ENCODE results near the gene ZNF324. TPM values are rescaled to one million over a fixed set of nuclear protein-coding genes. Genes with fewer than 3 reads are reported as not detected.
"Not testable (repeated sequence)": the region's sequence is repeated elsewhere in the genome, so short reads cannot be mapped to it uniquely, and the experiment has no call there.

The ZNF324 gene
- total RNA-seq, 1 experiment from 2014 or later = 6.5 TPM

- no peak for DNase-seq (ENCODE audit: unreplicated experiment)
- H3K9me3 Mint-ChIP-seq (ENCODE audit: unreplicated experiment) = no peaks in the 10 kb centered on the region
- BruUV-seq (replicated peaks) = no TSS peak
- no peak overlapping the region for H3K4me3 Mint-ChIP-seq (ENCODE audit: unreplicated experiment)
- TF ChIP-seq, protein P1, sequence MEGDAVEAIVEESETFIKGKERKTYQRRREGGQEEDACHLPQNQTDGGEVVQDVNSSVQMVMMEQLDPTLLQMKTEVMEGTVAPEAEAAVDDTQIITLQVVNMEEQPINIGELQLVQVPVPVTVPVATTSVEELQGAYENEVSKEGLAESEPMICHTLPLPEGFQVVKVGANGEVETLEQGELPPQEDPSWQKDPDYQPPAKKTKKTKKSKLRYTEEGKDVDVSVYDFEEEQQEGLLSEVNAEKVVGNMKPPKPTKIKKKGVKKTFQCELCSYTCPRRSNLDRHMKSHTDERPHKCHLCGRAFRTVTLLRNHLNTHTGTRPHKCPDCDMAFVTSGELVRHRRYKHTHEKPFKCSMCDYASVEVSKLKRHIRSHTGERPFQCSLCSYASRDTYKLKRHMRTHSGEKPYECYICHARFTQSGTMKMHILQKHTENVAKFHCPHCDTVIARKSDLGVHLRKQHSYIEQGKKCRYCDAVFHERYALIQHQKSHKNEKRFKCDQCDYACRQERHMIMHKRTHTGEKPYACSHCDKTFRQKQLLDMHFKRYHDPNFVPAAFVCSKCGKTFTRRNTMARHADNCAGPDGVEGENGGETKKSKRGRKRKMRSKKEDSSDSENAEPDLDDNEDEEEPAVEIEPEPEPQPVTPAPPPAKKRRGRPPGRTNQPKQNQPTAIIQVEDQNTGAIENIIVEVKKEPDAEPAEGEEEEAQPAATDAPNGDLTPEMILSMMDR (IDR thresholded peaks at IDR 0.05; ENCODE audit: unreplicated experiment) = no peak
- CTCF ChIA-PET = interaction anchor here (0.6 kb wide), 2 partner anchors 21 to 29 kb away, joined by 3 read pairs; no protein-coding TSS in a partner anchor
- POLR2A ChIA-PET = interaction anchor here (0.6 to 1.1 kb wide), 3 partner anchors 30 to 156 kb away, joined by 3 to 4 read pairs (median 3); partner anchors contain the start of gene ZBTB45
- H3K27ac Mint-ChIP-seq (ENCODE audit: low read depth, unreplicated experiment) = no peak overlapping the region
- no peaks in the 10 kb centered on the region for H3K27me3 Mint-ChIP-seq (ENCODE audit: insufficient read depth, unreplicated experiment)
- intact Hi-C loops (cut with micrococcal nuclease) = no loop called here
- H3K36me3 Mint-ChIP-seq (ENCODE audit: insufficient read depth, unreplicated experiment) = peaks cover 26% of the 10 kb centered on the region
- no peaks in the 10 kb centered on the region for H3K4me1 Mint-ChIP-seq (ENCODE audit: insufficient read depth, unreplicated experiment)
Observed at GRCh38 chr19:58483776-58484175, 16.9 kb downstream of the ZNF324 start.

- H3K27me3 Mint-ChIP-seq (ENCODE audit: insufficient read depth, unreplicated experiment); BruUV-seq (replicated peaks); H3K4me1 Mint-ChIP-seq (ENCODE audit: insufficient read depth, unreplicated experiment); intact Hi-C loops (cut with micrococcal nuclease); H3K9me3 Mint-ChIP-seq (ENCODE audit: unreplicated experiment); DNase-seq (ENCODE audit: unreplicated experiment); H3K4me3 Mint-ChIP-seq (ENCODE audit: unreplicated experiment); H3K27ac Mint-ChIP-seq (ENCODE audit: low read depth, unreplicated experiment): not testable (repeated sequence)
- POLR2A ChIA-PET = interaction anchor here (0.6 to 1.1 kb wide), 4 partner anchors 14 to 156 kb away, joined by 3 to 4 read pairs (median 3); partner anchors contain the start of gene ZBTB45
- peaks cover 20% of the 10 kb centered on the region for H3K36me3 Mint-ChIP-seq (ENCODE audit: insufficient read depth, unreplicated experiment)
- CTCF ChIA-PET = interaction anchor here (0.6 kb wide), 3 partner anchors 22 to 30 kb away, joined by 3 read pairs; no protein-coding TSS in a partner anchor
Observed at GRCh38 chr19:58484349-58484748, 17.5 kb downstream of the ZNF324 start.

DNA sequence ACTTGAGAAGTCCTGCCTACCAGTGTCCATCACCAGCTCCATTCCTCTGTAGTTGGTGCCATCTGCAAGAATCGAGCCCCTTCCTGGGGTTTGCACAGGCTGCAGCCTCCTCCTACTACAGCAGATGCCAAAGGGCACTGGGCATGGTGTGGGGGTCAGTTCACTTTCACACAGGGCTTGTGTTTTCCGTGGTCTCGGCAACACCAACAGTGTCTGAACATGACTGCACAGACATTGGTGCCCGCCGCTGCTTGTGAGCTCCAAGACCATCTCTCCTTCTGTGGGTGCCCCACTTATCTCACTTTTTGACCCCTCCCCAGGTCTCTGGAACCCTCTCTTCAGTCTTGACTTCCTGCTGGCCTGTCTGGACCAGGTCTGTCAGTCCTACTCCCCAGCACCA is 24.5 kb downstream of the ZNF324 start:
- BruUV-seq (replicated peaks) = no TSS peak
- Mint-ChIP-seq H3K4me3 (ENCODE audit: unreplicated experiment) (no peak overlapping the region), H3K4me1 (ENCODE audit: insufficient read depth, unreplicated experiment) (no peaks in the 10 kb centered on the region), H3K27ac (ENCODE audit: low read depth, unreplicated experiment) (no peak overlapping the region), H3K36me3 (ENCODE audit: insufficient read depth, unreplicated experiment) (peaks cover 9% of the 10 kb centered on the region), H3K27me3 (ENCODE audit: insufficient read depth, unreplicated experiment) (no peaks in the 10 kb centered on the region), H3K9me3 (ENCODE audit: unreplicated experiment) (no peaks in the 10 kb centered on the region)
- CTCF ChIA-PET = no interaction called here
- TF ChIP-seq, protein P1 (IDR thresholded peaks at IDR 0.05; ENCODE audit: unreplicated experiment) = no peak
- POLR2A ChIA-PET = no interaction called here
- intact Hi-C loops (cut with micrococcal nuclease) = no loop called here
- no peak for DNase-seq (ENCODE audit: unreplicated experiment)

DNA sequence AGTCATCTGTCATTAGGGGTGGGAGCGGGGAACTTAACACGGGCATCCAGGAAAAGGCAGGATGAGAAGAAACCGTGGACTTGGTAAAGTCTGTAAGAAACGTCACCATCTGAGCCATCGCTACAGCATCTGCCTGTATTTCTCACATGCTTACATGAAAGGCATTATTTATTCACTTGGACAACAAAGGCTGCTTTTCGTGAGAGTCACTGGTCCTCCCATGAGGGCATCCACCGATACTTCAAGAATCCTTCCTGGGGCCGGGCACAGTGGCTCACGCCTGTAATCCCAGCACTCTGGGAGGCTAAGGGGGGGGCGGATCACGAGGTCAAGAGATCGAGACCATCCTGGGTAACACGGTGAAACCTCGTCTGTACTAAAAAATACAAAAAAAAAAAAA is 25.4 kb downstream of the ZNF324 start:
- ChIA-PET POLR2A (no interaction called here), CTCF (no interaction called here)
- H3K27ac Mint-ChIP-seq (ENCODE audit: low read depth, unreplicated experiment) = no peak overlapping the region
- no peaks in the 10 kb centered on the region for H3K27me3 Mint-ChIP-seq (ENCODE audit: insufficient read depth, unreplicated experiment)
- peaks cover 9% of the 10 kb centered on the region for H3K36me3 Mint-ChIP-seq (ENCODE audit: insufficient read depth, unreplicated experiment)
- H3K4me1 Mint-ChIP-seq (ENCODE audit: insufficient read depth, unreplicated experiment) = no peaks in the 10 kb centered on the region
- no TSS peak for BruUV-seq (replicated peaks)
- TF ChIP-seq, protein P1 (IDR thresholded peaks at IDR 0.05; ENCODE audit: unreplicated experiment) = no peak
- H3K4me3 Mint-ChIP-seq (ENCODE audit: unreplicated experiment) = no peak overlapping the region
- intact Hi-C loops (cut with micrococcal nuclease) = no loop called here
- no peak for DNase-seq (ENCODE audit: unreplicated experiment)
- no peaks in the 10 kb centered on the region for H3K9me3 Mint-ChIP-seq (ENCODE audit: unreplicated experiment)

All from MCF 10A (cell line).